ENCODE data around the gene PAIP2.

GRCh38 chr5:139385061-139386049 is 43.7 kb downstream of the PAIP2 start:
- TF ChIP-seq CTCF (IDR thresholded peaks at IDR 0.05) = no peak
- TF ChIP-seq POLR2A (IDR thresholded peaks at IDR 0.05) = no peak

All from adrenal gland (tissue), 5 donors.